Measurements from ENCODE around the gene PURB. TPM values are rescaled to one million over a fixed set of nuclear protein-coding genes. Genes with fewer than 3 reads are reported as not detected.
A peak's percentile ranks its signal among the peaks of the same experiment; 100 is the strongest.
"Not testable (repeated sequence)": the region's sequence is repeated elsewhere in the genome, so short reads cannot be mapped to it uniquely, and the experiment has no call there.

PURB gene
- total RNA-seq, 3 donors from 2014 or later = 28.9 to 34.4 (median 30.6) TPM

DNA sequence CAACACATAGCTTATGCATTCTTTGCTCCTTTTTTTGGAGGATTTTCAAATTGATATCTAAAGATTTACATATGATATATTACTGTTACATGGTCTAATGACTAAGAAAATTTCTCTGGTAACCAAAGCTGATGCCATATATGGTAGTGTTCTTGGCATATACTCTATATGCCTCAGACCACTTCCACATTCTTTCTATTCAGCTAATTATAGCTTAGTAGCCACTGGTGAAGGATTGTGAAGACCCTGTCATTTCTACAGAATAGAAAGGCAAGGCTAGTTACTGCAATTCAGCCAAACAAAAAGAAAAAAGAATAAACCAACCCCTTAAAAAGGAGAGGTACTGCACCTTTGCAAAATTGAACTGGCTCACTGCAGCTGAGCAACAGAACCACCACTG, 3.7 kb downstream of the PURB start:
- DNase-seq (no peak), ATAC-seq (no peak)
- H3K27me3 Mint-ChIP-seq (ENCODE audit: low read depth) = no peaks in the 10 kb centered on the region
- peaks cover 53% of the 10 kb centered on the region for H3K4me1 Mint-ChIP-seq (ENCODE audit: low read depth)
- peaks cover 33% of the 10 kb centered on the region for H3K36me3 Mint-ChIP-seq (ENCODE audit: insufficient read depth)
- H3K4me3 Mint-ChIP-seq = peak overlapping the region; percentile 71
- no peaks in the 10 kb centered on the region for H3K9me3 Mint-ChIP-seq

DNA sequence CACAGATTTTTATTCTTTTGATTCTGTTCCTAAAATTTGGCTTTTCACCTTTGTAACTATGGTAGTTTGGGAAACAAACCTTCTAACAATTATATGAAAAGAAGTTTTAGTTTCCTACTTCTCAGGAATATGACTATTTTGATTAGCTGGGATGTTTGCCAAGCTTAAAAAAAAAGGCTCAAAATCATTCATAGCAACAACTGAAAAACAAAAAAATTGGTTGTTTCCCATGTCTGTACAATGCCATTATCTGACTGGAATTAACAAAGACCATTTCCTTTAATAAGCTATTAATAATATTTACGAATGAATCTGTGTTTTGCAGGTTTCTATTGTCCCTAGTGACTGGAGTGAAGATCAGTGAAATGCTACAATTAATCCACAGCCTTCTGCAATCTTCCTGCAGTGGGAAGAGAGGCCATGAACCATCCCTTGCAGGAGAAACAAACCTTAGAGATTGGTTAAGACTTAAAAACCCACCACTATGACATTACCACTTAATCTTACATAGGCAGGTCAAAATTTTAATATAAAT, 4.2 kb downstream of the PURB start:
- Mint-ChIP-seq H3K9me3 (no peaks in the 10 kb centered on the region), H3K4me1 (ENCODE audit: low read depth) (peaks cover 53% of the 10 kb centered on the region), H3K27me3 (ENCODE audit: low read depth) (no peaks in the 10 kb centered on the region), H3K4me3 (peak overlapping the region; percentile 71), H3K36me3 (ENCODE audit: insufficient read depth) (peaks cover 33% of the 10 kb centered on the region)
- DNase-seq = no peak
- no peak for ATAC-seq

DNA sequence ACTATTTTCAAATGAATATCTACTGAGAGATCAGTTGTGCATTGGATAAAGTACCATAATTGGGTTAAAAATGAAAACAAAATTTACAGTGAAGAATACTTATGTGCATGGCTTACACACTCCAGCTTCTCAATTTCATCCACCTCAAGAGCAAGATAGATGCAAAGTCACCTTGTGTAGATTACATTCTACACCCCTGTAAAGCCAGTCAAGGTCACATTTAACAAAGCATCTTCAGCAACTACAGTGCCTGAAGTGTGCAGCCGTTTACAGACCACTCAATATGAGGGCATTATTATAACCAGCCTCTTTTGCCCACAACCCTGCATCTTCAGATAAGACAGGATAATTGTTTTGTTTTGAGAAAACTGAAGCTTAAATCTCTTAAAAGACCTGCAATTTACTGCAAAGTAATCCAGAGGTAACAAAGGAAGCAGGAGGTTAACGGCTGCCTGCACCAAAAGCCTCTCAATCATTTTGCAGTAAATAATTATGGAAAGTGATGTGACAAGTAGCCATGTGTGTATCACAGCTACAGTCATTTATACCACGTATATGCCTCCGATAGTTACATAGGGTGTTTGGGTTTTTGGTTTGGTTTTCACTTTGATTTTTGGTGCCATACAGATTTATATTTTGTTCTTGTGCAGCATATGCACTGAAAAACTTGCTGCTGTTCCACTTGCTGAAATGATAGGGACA, 4.9 kb downstream of the PURB start:
- DNase-seq = no peak
- Mint-ChIP-seq H3K9me3 (no peaks in the 10 kb centered on the region), H3K4me1 (ENCODE audit: low read depth) (peaks cover 49% of the 10 kb centered on the region), H3K36me3 (ENCODE audit: insufficient read depth) (peaks cover 33% of the 10 kb centered on the region), H3K4me3 (peak overlapping the region; percentile 71), H3K27me3 (ENCODE audit: low read depth) (no peaks in the 10 kb centered on the region)
- ATAC-seq = no peak

DNA sequence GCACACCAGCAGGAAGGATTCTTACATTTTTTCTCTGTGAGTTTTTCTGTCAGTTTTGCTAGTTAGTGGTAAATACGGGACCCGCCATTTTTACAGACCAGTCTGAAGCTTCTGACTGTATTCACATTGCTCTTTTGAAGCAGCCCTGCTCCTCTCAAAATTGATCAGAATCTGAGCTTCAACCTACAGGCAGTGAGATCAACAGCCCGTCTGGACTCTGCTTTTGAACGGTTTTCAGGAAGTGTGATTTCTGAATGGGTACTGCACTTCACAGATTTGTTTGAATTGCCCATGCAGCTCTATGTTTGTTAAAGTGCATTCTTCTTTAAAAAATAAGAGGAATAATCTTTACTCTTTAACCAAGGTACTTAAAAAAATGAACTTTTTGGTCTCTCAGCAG, 8.9 kb downstream of the PURB start:
- Mint-ChIP-seq H3K9me3 (no peaks in the 10 kb centered on the region), H3K4me3 (no peak overlapping the region), H3K36me3 (ENCODE audit: insufficient read depth) (peaks cover 18% of the 10 kb centered on the region), H3K27me3 (ENCODE audit: low read depth) (no peaks in the 10 kb centered on the region), H3K4me1 (ENCODE audit: low read depth) (peaks cover 29% of the 10 kb centered on the region)
- no peak for DNase-seq
- ATAC-seq = no peak

DNA sequence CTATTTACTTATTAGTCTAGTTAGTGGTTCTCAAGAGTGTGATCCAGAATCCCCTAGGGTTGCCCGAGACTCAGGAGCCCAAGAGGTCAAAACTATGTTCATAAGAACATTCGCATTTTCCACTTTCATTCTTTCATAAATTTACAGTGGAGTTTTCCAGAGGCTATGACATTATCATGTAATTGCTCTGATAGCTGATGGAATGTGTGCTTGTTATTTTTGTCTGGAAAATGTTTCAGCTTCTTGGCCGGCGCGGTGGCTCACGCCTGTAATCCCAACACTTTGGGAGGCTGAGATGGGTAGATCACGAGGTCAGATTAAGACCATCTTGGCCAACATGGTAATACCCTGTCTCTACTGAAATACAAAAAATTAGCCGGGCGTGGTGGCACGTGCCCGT, 10.1 kb downstream of the PURB start:
- Mint-ChIP-seq H3K4me1 (ENCODE audit: low read depth) (peaks cover 17% of the 10 kb centered on the region), H3K9me3 (no peaks in the 10 kb centered on the region), H3K36me3 (ENCODE audit: insufficient read depth) (peaks cover 11% of the 10 kb centered on the region), H3K4me3 (no peak overlapping the region), H3K27me3 (ENCODE audit: low read depth) (no peaks in the 10 kb centered on the region)
- ATAC-seq = no peak
- DNase-seq = no peak

DNA sequence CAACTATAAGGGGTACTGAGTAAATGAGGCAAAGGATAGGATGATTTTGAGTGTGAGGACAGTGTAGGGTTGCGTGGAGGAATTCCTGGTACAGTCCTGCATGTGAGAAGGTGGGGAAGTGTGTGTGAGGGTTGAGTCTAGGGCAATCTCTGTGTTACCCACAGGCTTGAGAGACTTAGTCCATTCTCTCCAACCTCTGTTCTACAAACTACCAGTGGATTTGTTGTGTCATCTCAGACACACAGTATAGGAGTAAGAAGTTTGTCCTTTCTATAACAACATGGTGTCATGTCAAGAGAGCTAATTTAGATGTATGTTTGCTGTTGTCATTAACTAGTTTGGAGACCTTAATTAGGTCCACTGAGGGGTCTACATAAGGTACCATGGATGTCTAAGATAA, 12.5 kb downstream of the PURB start:
- Mint-ChIP-seq H3K9me3 (no peaks in the 10 kb centered on the region), H3K4me1 (ENCODE audit: low read depth) (peaks cover 9% of the 10 kb centered on the region), H3K27me3 (ENCODE audit: low read depth) (no peaks in the 10 kb centered on the region), H3K36me3 (ENCODE audit: insufficient read depth) (no peaks in the 10 kb centered on the region), H3K4me3 (no peak overlapping the region)
- no peak for ATAC-seq
- no peak for DNase-seq

DNA sequence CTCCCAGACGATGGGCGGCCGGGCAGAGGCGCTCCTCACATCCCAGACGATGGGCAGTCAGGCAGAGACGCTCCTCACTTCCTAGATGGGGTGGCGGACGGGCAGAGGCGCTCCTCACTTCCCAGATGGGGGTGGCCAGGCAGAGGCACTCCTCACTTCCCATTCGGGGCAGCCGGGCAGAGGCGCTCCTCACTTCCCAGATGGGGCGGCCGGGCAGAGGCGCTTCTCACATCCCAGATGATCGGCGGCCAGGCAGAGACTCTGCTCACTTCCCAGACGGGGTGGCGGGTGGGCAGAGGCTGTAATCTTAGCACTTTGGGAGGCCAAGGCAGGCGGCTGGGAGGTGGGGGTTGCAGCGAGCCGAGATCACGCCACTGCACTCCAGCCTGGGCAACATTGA, 13.4 kb downstream of the PURB start:
- not testable (repeated sequence) for H3K27me3 Mint-ChIP-seq (ENCODE audit: low read depth); H3K4me3 Mint-ChIP-seq; ATAC-seq; H3K9me3 Mint-ChIP-seq; H3K36me3 Mint-ChIP-seq (ENCODE audit: insufficient read depth); DNase-seq
- H3K4me1 Mint-ChIP-seq (ENCODE audit: low read depth) = peaks cover 13% of the 10 kb centered on the region

DNA sequence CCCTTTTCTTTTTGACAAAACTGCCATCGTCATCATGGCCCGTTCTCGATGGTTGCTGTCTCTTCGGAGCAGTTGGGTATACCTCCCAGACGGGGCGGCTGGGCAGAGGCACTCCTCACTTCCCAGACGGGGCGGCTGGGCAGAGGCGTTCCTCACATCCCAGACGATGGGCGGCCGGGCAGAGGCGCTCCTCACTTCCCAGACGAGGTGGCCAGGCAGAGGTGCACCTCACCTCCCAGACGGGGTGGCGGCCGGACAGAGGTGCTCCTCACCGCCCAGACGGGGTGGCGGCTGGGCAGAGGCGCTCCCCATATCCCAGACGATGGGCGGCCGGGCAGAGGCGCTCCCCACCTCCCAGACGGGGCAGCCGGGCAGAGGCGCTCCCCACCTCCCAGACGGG, 14.6 kb downstream of the PURB start:
- ATAC-seq; H3K4me3 Mint-ChIP-seq; H3K27me3 Mint-ChIP-seq (ENCODE audit: low read depth); H3K4me1 Mint-ChIP-seq (ENCODE audit: low read depth); DNase-seq; H3K9me3 Mint-ChIP-seq; H3K36me3 Mint-ChIP-seq (ENCODE audit: insufficient read depth): not testable (repeated sequence)

DNA sequence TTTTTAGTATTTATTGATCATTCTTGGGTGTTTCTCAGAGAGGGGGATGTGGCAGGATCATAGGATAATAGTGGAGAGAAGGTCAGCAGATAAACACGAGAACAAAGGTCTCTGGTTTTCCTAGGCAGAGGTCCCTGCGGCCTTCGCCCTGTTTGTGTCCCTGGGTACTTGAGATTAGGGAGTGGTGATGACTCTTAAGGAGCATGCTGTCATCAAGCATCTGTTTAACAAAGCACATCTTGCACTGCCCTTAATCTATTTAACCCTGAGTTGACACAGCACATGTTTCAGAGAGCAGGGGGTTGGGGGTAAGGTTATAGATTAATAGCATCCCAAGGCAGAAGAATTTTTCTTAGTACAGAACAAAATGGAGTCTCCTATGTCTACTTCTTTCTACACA, 15.0 kb downstream of the PURB start:
- not testable (repeated sequence) for DNase-seq; H3K9me3 Mint-ChIP-seq; H3K4me3 Mint-ChIP-seq; H3K4me1 Mint-ChIP-seq (ENCODE audit: low read depth); H3K36me3 Mint-ChIP-seq (ENCODE audit: insufficient read depth); ATAC-seq; H3K27me3 Mint-ChIP-seq (ENCODE audit: low read depth)

DNA sequence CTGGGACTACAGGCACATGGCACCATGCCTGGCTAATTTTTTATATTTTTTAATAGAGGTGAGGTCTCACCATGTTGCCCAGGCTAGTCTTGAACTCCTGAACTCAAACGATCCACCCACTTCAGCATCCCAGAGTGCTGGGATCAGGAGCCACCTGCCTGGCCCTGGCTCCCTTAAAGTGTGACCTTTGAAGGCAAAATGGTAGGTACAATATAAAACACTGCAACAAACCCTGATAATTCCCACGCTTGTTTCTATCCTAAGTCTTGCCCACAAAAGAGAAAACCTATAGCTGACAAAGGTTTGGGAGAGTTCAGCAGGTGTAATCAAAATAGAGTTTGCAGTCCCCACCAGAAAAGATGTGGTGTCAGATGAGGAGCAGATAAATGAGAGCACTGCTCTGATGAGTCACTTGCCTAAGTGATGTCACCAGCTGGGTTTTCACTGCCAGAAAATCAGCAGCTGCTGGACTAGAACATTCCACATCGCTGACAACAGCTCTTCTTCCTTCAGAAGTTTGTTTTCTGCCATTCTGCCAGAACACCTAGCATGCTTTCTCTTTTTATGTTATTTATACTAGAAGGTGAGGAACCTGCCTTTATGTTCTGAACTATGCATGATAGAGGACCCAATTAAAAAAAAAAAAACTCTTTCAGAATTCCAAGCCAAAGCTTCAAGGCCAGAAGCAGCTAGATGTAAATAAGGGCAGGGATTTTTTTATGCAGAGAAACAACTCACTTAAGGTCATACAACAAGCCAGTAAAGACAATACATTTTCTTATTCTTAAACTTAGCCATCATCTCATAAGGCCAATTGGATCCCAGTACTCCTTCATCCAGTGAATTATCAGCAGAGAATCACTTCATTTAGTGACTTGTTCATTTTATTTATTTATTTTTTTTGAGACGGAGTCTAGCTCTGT, 18.0 kb downstream of the PURB start:
- peaks cover 6% of the 10 kb centered on the region for H3K4me1 Mint-ChIP-seq (ENCODE audit: low read depth)
- no peak overlapping the region for H3K4me3 Mint-ChIP-seq
- no peak for DNase-seq
- peak; percentile 80 for ATAC-seq
- H3K9me3 Mint-ChIP-seq = no peaks in the 10 kb centered on the region
- no peaks in the 10 kb centered on the region for H3K27me3 Mint-ChIP-seq (ENCODE audit: low read depth)
- H3K36me3 Mint-ChIP-seq (ENCODE audit: insufficient read depth) = no peaks in the 10 kb centered on the region

DNA sequence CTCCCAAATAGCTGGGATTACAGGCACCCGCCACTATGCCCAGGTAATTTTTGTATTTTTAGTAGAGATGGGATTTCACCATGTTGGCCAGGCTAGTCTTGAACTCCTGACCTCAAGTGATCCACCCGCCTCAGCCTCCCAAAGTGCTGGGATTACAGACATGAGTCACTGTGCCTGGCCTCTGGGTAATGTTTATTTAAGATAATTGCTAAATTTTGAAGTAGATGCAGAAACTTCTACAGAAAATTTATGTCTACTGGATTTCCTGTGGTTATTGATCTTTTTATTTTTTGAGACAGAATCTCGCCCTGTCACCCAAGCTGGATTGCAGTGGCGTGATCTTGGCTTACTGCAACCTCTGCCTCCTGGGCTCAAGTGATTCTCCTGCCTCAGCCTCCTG, 23.4 kb downstream of the PURB start:
- not testable (repeated sequence) for H3K27me3 Mint-ChIP-seq (ENCODE audit: low read depth); ATAC-seq; H3K36me3 Mint-ChIP-seq (ENCODE audit: insufficient read depth); H3K4me1 Mint-ChIP-seq (ENCODE audit: low read depth); H3K4me3 Mint-ChIP-seq; DNase-seq; H3K9me3 Mint-ChIP-seq

DNA sequence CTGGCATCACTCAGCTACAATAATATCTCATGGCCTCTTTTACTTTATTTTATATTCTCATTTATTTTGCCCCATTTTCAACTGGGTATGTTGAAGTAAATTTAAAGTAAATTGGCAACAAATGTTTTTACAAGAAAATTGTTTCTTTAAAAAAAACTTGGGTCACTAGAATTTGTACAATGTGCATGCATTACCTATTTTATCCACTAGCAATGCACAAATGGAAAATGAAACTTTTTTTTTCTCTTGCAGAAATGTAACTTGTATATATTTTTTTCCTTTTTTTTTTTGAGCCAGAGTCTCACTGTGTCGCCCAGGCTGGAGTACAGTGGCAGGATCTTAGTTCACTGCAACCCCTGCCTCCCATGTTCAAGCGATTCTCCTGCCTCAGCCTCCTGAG, 27.2 kb downstream of the PURB start:
- Mint-ChIP-seq H3K9me3 (no peaks in the 10 kb centered on the region), H3K4me3 (no peak overlapping the region), H3K4me1 (ENCODE audit: low read depth) (peaks cover 7% of the 10 kb centered on the region), H3K27me3 (ENCODE audit: low read depth) (no peaks in the 10 kb centered on the region), H3K36me3 (ENCODE audit: insufficient read depth) (no peaks in the 10 kb centered on the region)
- ATAC-seq (no peak), DNase-seq (no peak)

DNA sequence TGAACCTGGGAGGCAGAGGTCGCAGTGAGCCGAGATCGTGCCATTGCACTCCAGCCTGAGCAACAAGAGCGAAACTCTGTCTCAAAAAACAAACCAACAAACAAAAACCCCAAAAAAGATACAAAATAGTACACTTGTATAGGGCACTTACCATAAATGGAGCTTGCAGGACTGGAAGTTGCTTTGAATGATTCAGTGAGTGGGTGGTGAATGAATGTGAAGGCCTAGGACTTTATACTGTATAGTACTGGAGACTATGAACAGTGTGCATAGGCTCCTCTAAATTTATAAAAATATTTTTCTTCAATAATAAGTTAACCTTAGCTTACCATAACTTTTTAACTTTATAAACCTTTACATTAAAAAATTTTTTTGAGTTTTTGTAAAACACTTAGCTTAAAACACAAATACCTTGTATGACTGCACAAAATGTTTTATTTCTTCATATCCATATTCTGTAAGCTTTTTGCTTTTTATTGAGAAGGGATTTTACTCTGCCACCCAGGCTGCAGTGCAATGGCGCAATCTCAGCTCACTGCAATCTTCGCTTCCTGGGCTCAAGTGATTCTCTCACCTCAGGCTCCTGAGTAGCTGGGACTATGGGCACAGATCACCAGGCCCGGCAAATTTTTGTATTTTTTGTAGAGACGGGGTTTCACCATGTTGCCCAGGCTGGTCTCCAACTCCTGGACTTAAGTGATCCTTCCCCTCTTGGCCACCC, 30.5 kb downstream of the PURB start:
- ATAC-seq (no peak), DNase-seq (no peak)
- no peak overlapping the region for H3K4me3 Mint-ChIP-seq
- H3K27me3 Mint-ChIP-seq (ENCODE audit: low read depth) = no peaks in the 10 kb centered on the region
- H3K36me3 Mint-ChIP-seq (ENCODE audit: insufficient read depth) = no peaks in the 10 kb centered on the region
- H3K4me1 Mint-ChIP-seq (ENCODE audit: low read depth) = peaks cover 10% of the 10 kb centered on the region
- no peaks in the 10 kb centered on the region for H3K9me3 Mint-ChIP-seq

DNA sequence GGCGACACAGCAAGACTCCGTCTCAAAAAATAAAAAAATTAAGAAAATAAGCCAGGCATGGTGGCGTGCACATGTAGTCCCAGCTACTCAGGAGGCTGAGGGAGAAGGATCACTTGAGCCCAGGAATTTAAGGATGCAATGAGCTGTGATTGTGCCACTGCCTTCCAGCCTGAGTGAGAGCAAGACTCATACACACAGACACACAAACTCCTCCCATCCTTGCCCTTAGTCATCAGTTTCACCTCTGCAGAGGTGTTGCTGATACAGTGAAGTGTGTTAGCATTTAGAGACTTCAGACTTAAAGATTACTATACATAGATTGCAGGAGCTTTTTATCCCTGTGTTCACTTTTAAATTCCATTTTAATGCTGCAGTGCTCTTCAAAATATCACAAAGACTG, 31.9 kb downstream of the PURB start:
- no peaks in the 10 kb centered on the region for H3K9me3 Mint-ChIP-seq
- no peaks in the 10 kb centered on the region for H3K27me3 Mint-ChIP-seq (ENCODE audit: low read depth)
- peaks cover 18% of the 10 kb centered on the region for H3K4me1 Mint-ChIP-seq (ENCODE audit: low read depth)
- H3K36me3 Mint-ChIP-seq (ENCODE audit: insufficient read depth) = no peaks in the 10 kb centered on the region
- peak; percentile 71 to 74 for ATAC-seq
- DNase-seq = no peak
- H3K4me3 Mint-ChIP-seq = no peak overlapping the region
